ENCODE measurements around the gene APOB.

- no peak for TF ChIP-seq POLR2A (IDR thresholded peaks at IDR 0.05; ENCODE audit: low read length)
- no peak for TF ChIP-seq GATA1 (IDR thresholded peaks at IDR 0.05; ENCODE audit: low read depth, low read length)
Observed at GRCh38 chr2:21018290-21018689, 25.6 kb downstream of the APOB start.
